Measurements from ENCODE around the gene RER1.

The RER1 gene

DNA sequence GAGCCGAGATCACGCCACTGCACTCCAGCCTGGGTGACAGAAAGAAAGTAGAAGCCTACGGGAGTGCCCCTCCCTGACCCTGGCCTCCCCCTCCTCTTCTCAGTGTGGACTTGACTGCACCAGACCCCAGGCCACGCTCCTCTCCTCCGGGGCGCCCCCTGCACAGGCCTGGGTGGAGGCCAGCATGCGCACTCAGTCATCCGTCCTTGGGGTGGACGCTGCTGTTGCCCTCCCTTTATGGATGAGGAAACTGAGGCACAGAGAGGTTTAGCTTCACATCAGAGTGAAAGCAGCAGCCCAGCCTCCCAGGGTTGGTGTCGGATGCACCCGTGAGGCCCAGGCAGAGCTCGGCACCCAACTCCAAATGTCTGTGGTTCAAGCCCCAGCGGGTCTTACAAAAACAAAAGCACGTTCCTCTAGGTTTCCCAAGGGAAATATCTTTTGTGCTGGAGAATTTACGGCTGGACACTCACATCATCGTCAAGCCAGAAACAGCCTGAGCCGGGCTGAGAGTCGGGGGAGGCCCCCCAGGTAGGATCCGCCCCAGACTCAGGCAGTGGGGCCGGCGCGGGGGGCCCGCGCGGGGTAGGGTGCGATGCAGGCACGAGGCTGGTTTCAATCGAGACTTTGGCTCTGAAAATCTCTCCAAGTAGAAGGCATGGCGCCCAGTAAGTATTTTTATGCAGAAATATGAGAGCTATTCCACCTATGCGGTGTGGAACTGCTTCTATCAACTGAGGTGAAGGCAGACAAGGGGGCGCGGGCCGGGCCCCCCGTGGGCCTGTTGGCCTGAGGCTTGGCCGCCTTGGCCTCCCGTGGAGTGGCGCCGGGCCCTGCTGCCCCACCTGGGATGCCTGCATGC is 36.9 kb upstream of the RER1 start:
- no peak for DNase-seq

DNA sequence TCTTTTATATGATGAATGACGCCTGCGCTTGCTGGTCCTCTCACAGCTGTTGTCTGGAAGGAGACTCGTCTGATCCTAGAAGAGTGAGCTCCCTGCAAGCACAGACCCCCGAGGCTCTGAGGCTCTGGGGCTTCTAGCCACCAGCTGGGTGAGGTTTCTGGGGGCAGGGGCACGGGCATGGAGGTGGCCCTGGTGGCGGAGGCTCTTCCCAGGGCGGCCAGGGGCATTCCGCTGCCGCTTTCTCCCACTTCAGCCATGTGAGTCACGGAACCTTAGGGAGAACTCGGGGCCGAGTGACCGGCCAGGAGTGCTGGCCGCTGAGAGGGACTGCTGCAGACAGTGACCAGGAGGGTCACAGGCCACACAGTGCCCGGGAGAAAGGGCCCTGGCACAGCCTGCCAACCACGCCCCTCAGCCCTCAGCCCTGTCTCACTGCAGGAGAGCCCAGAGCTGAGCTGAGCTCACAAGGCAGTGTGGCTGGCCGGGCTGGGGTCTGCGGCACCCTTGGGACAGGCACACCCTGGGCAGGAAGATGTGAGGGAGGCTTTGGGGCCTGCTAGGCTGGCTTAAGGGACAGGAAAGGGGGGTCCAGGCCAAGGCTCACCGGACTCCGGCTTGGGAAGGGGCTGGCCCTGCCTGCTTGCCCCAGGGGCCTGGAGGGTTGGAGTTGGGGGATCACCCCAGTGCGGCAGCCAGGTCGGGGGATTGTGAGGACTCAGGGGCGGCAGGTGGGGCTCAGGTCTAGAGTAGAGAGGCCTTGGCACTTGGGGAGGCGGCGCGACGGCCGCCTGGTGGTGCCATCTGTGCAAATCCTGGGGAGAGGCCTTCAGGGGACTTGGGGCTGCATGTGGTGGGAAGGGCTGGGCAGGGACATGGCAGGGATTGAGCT is 36.0 kb upstream of the RER1 start:
- no peak for DNase-seq

DNA sequence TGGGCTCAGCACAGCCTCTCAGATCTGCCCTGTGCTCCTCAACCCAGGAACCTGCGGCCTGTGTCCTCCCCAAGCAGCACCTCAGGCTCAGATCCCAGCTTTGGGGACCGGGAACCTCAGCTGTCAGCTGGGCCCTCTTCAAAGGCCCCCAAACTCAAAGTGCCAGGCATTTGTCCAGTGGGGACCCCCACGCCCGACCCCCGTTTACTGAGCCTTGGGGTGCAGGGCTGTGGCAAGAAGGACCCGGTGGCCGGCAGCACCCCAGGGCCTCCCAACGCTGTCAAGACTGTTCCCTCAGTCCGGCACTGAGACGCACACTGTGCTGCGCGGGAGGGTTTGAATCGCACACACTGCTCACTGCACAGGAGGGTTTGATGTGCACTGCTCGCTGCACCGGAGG is 35.2 kb upstream of the RER1 start:
- no peak for DNase-seq

DNA sequence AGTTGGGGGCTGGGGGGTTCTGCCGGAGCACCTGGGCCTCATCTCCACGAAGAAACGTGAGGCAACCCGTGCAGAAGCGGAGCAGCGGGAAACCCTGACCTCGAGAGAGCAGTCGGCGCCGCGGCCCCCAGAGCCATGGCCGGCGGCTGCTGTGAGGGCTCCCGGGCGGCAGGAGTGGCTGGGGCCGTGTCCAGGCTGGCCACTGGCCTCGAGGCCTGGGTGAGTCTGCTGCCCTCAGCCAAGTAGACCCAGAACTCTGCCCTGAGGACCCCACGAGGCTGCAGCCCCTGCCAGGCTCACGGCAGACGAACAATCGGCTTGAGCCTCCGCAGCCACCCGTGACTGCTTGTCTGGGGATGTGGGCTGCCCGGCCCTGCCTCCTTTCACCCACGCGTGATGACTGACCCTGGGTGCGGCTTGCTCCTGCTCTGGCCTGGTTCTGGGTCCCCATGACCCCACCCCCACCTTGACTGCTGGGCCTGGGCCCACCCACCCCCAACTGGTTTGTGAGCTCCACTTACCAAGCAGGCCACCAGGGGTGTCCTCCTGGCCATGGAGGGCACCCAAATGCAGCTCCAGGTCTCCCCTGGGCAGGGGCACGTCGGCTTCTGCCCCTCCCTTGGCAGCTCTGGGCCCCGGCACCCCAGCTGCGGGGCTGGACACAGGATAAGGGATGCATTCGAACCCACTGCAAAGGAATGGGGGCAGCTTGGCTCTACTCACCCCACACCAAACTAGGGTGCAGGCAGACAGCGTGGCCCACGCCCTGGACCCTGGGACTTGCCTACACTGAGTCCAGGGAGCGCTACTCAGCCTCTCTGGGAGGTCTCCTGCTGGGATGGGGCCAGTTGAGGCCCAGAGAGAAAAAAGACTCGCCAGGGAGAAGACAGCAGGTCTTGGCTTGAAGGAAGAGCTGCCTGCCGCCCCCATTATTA is 34.5 kb upstream of the RER1 start:
- DNase-seq, result no peak

DNA sequence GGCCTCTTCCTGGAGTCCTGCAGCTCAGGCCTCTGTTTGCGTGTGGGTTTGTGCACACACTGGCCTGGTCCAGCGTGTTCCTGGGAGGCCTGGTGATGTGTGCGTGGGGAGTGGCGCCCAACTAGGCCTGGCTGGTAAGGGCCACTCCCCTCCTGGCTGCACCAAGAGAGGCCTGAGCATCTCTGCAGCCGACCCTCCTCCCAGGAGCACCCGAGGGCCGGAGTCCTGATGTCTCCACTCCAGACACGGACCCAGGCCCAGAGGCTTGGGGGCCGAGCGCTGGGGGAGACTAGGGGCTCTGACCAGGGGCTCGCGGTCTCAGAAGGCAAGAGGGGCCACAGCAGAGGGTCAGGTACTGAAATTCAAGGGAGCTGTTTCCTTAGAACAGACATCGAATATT is 33.6 kb upstream of the RER1 start:
- DNase-seq, result no peak

DNA sequence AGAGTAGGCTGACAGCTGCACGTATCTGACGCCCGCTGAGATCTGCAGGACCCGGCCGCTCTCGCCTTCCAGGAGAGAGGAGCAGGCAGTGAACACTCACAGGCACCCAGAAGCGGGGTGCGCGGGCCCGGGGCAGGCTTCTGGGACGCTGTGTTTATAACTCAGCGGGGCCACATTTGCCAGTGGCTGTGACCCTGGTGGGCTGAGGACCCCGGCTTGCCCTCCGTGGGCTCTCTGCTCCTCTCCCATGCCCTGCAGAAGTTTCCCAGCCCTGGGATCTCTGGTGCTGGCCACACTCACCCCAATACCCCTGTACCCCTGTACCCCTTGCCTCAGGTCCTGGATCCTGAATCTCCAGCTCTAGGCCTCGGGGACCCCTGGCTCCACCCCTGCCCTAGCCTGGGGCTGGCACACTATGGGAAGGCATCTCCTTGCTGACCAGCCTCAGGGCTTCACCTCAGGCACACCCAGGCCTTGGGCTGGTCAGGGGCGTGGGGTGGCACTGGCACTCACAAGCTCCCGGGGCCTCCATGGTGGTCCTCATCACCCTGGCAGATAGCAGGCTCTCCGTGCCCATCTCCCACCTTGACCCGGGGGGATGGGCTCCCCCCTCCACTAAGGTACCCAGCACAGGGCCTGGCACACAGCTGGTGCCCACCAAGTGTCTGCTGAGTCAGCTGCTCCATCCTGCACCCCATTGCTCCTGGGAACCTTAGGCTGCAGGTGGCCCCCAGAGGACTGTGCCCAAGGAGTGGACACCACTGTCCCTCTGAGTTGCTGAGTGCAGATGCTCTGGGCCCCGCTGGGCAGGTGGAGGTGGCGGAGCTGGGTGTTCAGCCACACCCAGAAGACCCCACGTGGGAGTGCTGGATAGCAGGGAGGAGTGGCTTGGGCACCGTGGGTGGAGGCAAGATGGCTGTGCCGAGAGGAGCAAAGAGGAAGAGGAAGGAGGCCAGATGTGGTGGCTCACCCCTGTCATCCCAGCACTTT is 32.7 kb upstream of the RER1 start:
- no peak for DNase-seq

DNA sequence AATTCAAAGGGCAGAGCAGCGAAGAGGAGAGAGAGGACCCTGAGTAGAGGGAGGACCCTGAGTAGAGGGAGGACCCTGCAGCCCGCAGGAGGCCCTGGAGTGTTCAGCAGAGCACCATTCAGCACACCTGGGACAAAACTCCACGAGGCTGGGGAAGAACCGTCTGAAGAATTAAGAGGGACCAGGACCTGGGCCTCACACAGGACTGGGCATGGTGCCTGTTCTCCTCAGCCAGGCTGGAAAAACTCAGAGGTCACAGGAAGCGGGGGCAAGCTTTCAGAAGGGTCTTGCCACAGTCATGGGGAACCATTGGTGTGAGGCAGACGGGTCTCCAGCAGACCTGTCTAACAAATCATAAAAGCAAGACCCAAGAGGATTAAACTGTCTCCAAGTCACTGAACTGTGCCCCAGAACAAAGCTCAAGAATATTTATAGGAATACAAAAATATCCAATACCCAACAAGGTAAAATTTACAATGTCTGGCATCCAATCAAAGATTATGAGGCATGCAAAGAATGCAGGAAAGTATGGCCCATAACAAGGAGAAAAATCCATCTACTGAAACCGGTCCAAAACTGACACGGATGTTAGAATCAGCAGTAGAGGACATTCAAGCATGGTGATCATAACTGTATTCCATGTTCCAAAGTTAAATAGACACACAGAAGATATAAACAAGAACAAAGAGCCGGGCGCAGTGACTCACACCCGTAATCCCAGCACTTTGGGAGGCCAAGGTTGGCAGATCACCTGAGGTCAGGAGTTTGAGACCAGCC is 30.9 kb upstream of the RER1 start:
- no peak for DNase-seq

DNA sequence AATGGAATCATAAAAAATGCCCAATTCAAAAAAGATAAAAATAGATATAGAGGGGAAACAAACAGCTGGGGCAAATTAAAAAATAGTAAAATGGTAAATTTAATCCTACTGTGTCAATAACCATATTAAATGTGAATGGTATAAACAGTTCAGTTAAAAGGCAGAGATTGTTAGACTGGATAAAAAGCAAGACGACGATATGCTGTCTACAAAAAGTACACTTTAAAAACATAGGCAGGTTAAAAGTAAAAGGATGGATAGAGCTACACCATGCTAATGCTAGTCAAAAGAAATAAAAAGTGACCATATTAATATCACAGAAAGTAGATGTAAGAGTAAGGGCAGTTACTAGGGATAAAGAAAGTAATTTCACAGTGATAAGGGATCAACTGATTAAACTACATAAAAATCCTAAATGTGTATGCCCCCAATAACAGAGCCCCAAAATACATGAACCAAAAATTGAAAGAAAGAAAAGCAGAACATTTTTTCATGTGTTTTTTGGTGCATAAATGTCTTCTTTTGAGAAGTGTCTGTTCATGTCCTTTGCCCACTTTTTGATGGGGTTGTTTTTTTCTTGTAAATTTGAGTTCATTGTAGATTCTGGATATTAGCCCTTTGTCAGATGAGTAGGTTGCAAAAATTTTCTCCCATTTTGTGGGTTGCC is 27.7 kb upstream of the RER1 start:
- no peak for DNase-seq

DNA sequence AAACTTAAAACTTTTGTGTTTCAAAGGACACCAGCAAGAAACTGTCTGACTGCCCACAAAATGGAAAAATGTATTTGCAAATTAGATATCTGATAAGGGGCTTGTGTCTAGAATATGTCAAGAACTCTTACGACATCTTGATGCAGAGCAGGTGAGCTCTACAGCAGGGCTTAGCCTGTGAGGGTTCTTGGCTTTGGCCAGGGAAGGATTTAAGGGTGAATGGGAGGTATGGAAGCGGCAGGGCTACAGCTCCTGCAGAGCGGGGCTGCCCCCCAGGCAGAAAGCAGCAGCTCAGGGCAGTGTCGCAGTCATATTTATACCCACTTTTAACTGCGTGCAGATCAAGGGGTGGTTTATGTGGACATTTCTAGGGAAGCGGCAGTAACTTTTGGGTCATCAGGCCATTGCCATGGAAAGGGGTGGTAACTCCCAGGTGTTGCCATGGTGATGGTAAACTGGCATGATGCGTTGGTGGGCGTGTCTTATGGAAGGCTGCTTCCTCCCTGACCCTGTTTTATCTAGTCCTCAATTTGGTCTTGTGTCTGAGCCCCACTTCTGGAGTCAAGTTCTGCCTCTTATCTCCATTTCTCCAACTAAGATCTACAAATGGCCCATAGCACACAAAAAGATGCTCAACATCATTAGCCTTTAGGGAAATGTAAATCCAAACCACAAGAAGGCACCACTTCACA is 23.4 kb upstream of the RER1 start:
- no peak for DNase-seq

DNA sequence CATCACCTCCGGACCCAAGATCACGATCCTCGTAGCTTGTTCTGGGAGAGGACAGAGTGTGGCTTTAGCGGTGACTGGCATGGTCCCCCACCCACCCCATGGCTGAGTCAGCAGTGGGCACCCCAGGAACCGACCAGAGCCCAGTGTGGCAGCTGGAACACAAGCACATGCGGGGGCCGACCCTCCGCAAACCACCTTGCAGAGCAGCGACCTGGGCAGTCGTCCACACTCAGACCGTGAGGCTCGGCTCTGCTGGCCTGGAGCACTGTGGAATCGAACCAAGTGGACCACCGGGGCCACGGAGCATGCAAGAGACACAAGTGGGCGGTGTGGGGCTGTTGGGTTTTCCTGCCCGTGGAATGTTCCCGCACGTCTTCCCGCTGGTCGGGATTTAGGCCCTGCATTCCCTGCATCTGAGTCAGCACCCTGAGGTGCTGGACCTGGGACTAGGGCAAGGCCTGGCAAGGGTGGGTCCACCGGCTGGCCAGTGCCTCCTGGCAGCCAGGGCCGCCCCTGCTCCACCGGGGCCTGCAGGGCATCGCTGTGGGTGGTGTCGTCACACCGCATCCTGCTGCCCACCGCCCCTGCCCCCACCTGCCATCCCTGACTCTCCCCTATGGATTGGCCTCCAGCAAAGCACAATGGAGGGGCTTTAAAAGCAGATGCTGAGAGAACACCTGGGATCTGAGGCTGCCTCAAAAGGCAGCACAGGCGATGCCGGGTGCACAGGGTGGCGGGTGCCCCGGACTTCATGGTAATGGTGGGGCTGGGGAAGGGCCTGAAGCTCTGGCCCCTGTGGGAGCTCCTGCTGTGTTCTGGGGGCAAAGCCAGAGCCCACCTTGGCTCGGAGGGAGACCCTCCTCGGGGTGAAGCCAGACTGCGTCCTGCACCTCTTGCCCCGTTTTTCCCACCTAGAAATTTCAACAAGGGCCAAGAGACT is 18.8 kb upstream of the RER1 start:
- no peak for DNase-seq

DNA sequence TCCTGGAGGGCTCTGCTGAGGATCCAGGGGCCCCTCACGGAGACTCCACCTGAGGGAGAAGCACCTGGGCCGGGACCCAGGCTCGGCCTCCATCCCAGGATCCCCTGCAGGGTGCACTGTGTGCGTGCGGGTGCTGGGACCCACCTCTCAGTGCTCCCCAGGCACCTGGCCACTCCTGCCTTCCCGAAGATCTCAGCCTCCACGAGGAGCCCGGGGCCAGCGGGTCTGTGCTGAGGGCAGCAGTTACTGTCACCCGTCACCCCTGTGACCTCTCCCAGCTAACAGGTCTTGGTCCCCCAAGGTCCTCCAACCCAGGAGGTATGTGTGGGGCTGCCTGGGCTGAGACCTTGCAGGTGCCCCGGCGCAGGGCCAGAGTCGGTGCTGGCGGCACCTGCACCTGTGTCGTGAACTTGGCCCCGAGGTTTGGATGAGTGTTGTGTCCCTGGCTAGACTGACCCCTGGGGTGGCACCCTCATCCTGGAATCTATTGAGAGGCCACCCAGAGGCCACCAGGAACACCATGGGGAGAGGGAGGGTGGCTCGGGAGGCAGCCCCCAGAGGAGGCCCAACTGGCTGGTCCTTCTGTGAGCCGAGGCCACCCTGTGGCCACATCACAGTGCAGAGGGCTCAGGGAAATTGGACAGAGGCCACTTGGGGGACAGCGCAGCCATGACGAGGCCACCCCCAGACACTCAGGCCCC is 17.9 kb upstream of the RER1 start:
- DNase-seq, result no peak

DNA sequence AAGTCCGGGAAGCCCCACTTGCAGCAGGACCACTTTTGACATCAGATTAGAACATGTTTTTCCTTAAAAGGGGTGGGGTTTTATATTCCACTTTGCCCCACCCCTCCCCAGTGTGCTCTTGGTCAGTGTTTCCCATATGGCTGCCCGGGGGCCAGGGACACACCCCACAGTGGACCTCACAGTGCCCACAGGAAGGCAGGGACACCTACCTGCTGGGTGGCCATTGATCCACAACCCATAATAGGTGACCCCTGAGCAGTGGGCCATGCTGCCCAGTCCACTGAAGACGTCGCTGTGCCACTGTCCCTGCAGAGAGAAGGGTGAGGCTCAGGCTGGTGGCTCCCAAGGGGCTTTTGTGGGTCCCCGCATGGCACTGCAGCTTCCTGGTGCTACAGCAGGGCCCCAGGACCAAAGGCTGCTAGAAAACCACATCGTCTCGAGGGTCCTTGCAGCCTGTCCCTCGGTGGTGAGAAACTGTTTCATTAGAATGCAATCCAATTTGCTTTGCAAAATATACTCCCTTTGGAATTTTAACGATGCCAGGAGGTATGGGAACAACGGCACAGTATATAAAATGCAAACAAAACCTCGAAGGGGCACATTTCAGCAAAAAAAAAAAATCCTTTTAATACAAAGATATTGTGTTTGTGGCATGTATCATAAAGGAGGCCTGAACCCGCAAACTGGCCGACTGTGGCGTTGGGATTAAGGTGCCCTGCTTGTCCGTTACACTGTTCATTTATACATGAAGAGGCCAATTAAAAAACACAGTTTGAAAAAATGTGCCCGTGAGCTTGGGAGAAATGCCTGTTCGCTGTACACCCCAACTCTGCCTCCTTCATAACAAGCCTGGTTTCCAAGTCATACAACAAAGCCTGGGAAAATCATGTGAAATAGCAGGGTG is 17.1 kb upstream of the RER1 start:
- DNase-seq, result no peak

DNA sequence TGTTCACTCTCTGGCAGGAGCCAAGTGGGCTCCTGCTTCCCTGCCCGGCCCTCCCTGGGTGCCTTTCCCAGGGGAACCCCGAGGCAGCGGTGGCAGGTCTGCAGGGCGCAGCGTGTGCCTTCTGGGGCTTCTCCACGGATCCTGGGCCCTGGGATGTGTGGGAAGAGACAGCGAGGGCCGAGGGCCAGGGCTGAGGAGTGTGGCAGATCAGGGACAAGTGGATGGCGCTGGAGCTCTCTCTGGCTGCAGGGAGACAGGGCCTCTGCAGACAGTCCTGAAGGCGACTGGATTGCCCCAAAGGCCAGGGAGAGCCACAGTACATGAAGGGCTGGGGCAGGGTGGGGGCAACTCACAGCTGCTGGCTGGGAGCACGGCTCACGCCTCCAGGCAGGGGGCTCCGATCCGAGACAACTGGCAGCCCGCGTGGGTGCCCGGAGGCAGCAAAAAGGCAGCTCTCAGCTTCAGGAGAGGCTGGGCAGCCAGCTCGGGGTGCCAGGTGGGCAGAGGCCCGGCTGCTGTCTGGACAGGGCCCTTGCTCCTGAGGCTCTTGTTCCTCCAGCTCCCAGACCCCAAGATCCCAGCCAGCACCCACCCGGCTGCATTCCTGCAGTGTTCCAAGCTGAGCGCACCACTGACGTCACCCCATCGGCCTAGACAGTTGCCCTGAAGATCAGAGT is 16.3 kb upstream of the RER1 start:
- no peak for DNase-seq

DNA sequence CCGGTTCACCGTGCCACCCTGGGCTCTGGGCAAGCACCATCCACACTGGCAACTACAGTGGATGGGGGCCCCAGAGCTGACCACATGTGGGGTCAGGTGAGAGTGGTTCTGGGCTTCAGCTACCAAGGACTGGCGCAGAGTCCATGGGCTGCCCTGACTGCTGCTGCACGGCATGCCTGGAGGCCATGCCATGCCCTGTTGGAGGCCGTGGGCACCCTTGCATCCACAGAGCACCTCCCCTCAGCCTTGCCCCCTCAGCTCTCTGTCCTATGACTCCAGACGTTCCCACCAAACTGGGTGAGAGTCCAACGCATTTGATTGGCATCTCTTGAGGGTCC is 15.7 kb upstream of the RER1 start:
- DNase-seq, result no peak

DNA sequence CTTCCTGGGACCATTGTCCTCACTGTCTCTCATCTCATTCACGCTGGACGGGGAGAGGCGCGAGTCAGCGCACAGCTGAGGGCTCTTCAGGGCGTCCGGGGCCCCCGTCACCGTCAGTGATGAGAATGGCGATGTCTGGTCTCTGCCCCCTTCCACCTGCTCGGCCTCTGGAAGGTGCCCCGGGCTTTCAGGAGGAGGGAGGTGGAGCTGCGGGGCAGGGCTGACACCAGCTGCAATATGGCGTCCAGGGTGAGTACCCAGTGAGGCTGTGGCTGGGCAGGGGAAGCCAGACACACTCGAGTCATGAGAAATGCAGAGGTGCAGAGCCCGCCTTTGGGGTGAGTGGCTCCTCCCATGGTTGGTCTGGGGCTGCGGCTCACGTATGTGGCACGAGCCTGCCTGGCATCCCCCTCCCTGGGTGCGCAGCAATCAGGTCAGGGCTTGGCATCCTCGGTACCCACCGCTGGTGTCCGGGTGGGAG is 15.3 kb upstream of the RER1 start:
- DNase-seq, result no peak
